Hematopoietic multipotent progenitor cell treated with erythropoietin and hydrocortisone succinate and interleukin-3 and kit ligand, for 6 days (in vitro differentiated cells): Measurements from ENCODE around the gene AMELY.
"Not testable (repeated sequence)": the region's sequence is repeated elsewhere in the genome, so short reads cannot be mapped to it uniquely, and the experiment has no call there.

Experiments used
- DNase-seq: peaks from one replicate; pipeline ENCODE4 v3.0.0-alpha.2; 2015

The AMELY gene

GRCh38 chrY:6911253-6911881 is at the start of gene AMELY:
Gene AMELY, minus strand, starts transcription at chrY:6911752. Its CDS starts 39,144 bp downstream, at chrY:6872608.
- no peak for DNase-seq

- DNase-seq = no peak
Observed at GRCh38 chrY:6949947-6950346, 38.4 kb upstream of the AMELY start.

GRCh38 chrY:6948378-6948777 is 36.8 kb upstream of the AMELY start:
- no peak for DNase-seq

- no peak for DNase-seq
Observed at GRCh38 chrY:6947695-6948094, 36.1 kb upstream of the AMELY start.

- no peak for DNase-seq
Observed at GRCh38 chrY:6935497-6935896, 23.9 kb upstream of the AMELY start.

- DNase-seq = no peak
Observed at GRCh38 chrY:6931779-6932396, 20.3 kb upstream of the AMELY start.

GRCh38 chrY:6929237-6929636 is 17.7 kb upstream of the AMELY start:
- DNase-seq = no peak

- DNase-seq = no peak
Observed at GRCh38 chrY:6928265-6928664, 16.7 kb upstream of the AMELY start.

- DNase-seq = no peak
Observed at GRCh38 chrY:6921061-6921460, 9.5 kb upstream of the AMELY start.

- no peak for DNase-seq
Observed at GRCh38 chrY:6913362-6913761, 1.8 kb upstream of the AMELY start.

GRCh38 chrY:6910372-6911252 is 940 bp downstream of the AMELY start, which contains the start of gene TBL1Y:
Gene TBL1Y, plus strand, starts transcription at chrY:6910697. Its CDS starts 114,388 bp downstream, at chrY:7025085.
- DNase-seq = no peak

GRCh38 chrY:6909856-6910255 is 1.7 kb downstream of the AMELY start:
- DNase-seq = no peak

- peak; percentile 24 for DNase-seq
Observed at GRCh38 chrY:6909118-6909521, 2.4 kb downstream of the AMELY start.

GRCh38 chrY:6908021-6908420 is 3.5 kb downstream of the AMELY start:
- not testable (repeated sequence) for DNase-seq

GRCh38 chrY:6907591-6907990 is 4.0 kb downstream of the AMELY start:
- DNase-seq = no peak

GRCh38 chrY:6902116-6902515 is 9.4 kb downstream of the AMELY start:
- not testable (repeated sequence) for DNase-seq

GRCh38 chrY:6895236-6895635 is 16.3 kb downstream of the AMELY start:
- DNase-seq = no peak

- DNase-seq = no peak
Observed at GRCh38 chrY:6894496-6894895, 17.1 kb downstream of the AMELY start.

GRCh38 chrY:6849384-6849783 is 62.2 kb downstream of the AMELY start:
- no peak for DNase-seq

GRCh38 chrY:6842650-6843049 is 68.9 kb downstream of the AMELY start:
- DNase-seq = not testable (repeated sequence)
